ENCODE measurements around the gene STARD9.

The STARD9 gene

GRCh38 chr15:42760759-42761158, 185.4 kb downstream of the STARD9 start:
- no peak for TF ChIP-seq TAF1 (IDR thresholded peaks at IDR 0.05; ENCODE audit: borderline replicate concordance, insufficient read depth, low read length)
- TF ChIP-seq POLR2AphosphoS5 (IDR thresholded peaks at IDR 0.05; ENCODE audit: low read depth, low read length): no peak
- TF ChIP-seq REST (IDR thresholded peaks at IDR 0.05; ENCODE audit: insufficient read depth in 1 of 2, low read depth in 2 of 2, low read length in 2 of 2): no peak
- no peak for TF ChIP-seq FOXP2 (optimal IDR thresholded peaks at IDR 0.05; ENCODE audit: borderline replicate concordance, extremely low read depth, extremely low read length, insufficient read depth)
- no peak for TF ChIP-seq SIN3A (IDR thresholded peaks at IDR 0.05; ENCODE audit: borderline replicate concordance, insufficient read depth, low read length)
